ENCODE results near the gene GPD1. TPM values are rescaled to one million over a fixed set of nuclear protein-coding genes. Genes with fewer than 3 reads are reported as not detected.

The GPD1 gene
- total and polyA plus RNA-seq, 9 of the 15 experiments (the other 6 are each of a cell fraction or from before 2014, with no cell fraction given): 0.13 to 1.00 (median 0.55) TPM

DNA sequence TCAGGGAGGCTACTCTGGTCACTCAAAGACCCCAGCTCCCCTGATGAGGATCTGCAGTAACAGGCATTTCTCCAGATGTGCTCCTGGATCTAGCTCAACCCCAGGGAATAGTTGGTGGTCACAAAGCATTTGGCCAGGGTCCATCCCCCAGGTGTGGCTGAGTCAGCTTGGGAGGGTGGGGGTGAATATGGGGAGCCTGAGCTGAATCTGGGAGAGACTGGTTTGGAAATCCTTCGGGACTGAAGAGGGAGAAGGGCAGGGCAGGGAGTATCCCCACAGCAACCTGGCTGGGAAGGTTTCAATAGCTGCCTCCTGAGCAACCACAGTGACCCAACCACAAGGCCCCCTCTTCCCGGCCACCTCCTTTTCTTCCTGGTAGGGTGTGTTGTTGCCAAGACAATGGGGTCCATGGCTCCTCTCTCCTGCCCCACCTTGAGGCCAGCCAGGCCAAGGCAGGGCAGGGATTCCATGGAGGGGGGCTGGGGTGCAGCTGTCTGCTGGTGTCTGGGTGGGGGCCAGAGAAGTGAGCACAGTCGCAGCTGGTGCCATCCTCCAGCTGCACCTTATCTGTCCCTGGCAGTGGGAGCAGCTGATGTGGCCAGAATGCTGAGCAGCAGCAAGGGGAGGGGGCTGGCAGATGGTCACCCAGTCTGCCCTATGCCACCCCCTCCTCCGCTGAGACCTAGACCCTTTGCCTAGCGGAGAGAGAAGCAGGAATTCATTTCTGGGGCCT, 40.9 kb upstream of the GPD1 start:
- Histone ChIP-seq H4K20me1 (replicated peaks; ENCODE audit: control insufficient read depth, insufficient read depth, low read length) (peaks cover 9% of the 10 kb centered on the region; the same call in 1 of the 2 replicates), H3K27ac (ENCODE audit: extremely low read depth, low read depth, low read length) (no peak overlapping the region), H3K27me3 (ENCODE audit: control insufficient read depth in 2 of 2, insufficient read depth in 2 of 2, low read length in 2 of 2) (peaks cover 11 to 67% of the 10 kb centered on the region in 2 experiments; a peak in 4 of 5 replicates), H3K9me1 (ENCODE audit: control insufficient read depth, insufficient read depth, low read length) (no peaks in the 10 kb centered on the region), H3K79me2 (ENCODE audit: control insufficient read depth, insufficient read depth, low read length) (no peaks in the 10 kb centered on the region), H3K4me3 (no peak overlapping the region), H2AFZ (ENCODE audit: low read depth, low read length) (no peak overlapping the region), H3K36me3 (ENCODE audit: control insufficient read depth, insufficient read depth, low read length) (no peaks in the 10 kb centered on the region), H3K4me1 (replicated peaks in 1 of 2; ENCODE audit: control insufficient read depth in 2 of 2, insufficient read depth in 2 of 2, low read length in 2 of 2) (peaks cover 0 to 12% of the 10 kb centered on the region in 2 experiments; a peak in 3 of 5 replicates), H3K9me3 (replicated peaks; ENCODE audit: control insufficient read depth, insufficient read depth, low read depth, low read length) (no peaks in the 10 kb centered on the region), H3K4me2 (ENCODE audit: insufficient read depth, low read length) (no peak overlapping the region), H3K9ac (ENCODE audit: insufficient read depth in 1 of 2, low read depth in 2 of 2, low read length in 2 of 2) (no peak overlapping the region)
- TF ChIP-seq GTF2A2 (tag; IDR thresholded peaks at IDR 0.05) (no peak), POU5F1 (IDR thresholded peaks at IDR 0.05; ENCODE audit: borderline replicate concordance, low read depth, low read length, partially characterized antibody) (no peak), NR2F6 (CRISPR knock-in tag; IDR thresholded peaks at IDR 0.05) (no peak), HDAC8 (tag; IDR thresholded peaks at IDR 0.05) (no peak), RFX5 (IDR thresholded peaks at IDR 0.05; ENCODE audit: low read depth, low read length) (no peak), NELFE (IDR thresholded peaks at IDR 0.05; ENCODE audit: insufficient read depth, insufficient read length) (no peak), SP1 (CRISPR knock-in tag; IDR thresholded peaks at IDR 0.05) (no peak), HDAC2 (IDR thresholded peaks at IDR 0.05) (no peak), NFATC3 (IDR thresholded peaks at IDR 0.05) (no peak), CBFA2T3 (IDR thresholded peaks at IDR 0.05) (peak; percentile 44; the same call in 1 of the 2 replicates), ZNF143 (CRISPR knock-in tag; IDR thresholded peaks at IDR 0.05) (no peak)
- TF ChIP-seq, protein P1, sequence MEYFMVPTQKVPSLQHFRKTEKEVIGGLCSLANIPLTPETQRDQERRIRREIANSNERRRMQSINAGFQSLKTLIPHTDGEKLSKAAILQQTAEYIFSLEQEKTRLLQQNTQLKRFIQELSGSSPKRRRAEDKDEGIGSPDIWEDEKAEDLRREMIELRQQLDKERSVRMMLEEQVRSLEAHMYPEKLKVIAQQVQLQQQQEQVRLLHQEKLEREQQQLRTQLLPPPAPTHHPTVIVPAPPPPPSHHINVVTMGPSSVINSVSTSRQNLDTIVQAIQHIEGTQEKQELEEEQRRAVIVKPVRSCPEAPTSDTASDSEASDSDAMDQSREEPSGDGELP (CRISPR knock-in tag; IDR thresholded peaks at IDR 0.05; ENCODE audit: borderline replicate concordance): peak; percentile 50; the same call in 1 of the 2 replicates
- TF ChIP-seq, protein P2, sequence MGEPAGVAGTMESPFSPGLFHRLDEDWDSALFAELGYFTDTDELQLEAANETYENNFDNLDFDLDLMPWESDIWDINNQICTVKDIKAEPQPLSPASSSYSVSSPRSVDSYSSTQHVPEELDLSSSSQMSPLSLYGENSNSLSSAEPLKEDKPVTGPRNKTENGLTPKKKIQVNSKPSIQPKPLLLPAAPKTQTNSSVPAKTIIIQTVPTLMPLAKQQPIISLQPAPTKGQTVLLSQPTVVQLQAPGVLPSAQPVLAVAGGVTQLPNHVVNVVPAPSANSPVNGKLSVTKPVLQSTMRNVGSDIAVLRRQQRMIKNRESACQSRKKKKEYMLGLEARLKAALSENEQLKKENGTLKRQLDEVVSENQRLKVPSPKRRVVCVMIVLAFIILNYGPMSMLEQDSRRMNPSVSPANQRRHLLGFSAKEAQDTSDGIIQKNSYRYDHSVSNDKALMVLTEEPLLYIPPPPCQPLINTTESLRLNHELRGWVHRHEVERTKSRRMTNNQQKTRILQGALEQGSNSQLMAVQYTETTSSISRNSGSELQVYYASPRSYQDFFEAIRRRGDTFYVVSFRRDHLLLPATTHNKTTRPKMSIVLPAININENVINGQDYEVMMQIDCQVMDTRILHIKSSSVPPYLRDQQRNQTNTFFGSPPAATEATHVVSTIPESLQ (CRISPR knock-in tag; IDR thresholded peaks at IDR 0.05): no peak
- TF ChIP-seq, protein P3, sequence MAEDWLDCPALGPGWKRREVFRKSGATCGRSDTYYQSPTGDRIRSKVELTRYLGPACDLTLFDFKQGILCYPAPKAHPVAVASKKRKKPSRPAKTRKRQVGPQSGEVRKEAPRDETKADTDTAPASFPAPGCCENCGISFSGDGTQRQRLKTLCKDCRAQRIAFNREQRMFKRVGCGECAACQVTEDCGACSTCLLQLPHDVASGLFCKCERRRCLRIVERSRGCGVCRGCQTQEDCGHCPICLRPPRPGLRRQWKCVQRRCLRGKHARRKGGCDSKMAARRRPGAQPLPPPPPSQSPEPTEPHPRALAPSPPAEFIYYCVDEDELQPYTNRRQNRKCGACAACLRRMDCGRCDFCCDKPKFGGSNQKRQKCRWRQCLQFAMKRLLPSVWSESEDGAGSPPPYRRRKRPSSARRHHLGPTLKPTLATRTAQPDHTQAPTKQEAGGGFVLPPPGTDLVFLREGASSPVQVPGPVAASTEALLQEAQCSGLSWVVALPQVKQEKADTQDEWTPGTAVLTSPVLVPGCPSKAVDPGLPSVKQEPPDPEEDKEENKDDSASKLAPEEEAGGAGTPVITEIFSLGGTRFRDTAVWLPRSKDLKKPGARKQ (CRISPR knock-in tag; IDR thresholded peaks at IDR 0.05): no peak
- TF ChIP-seq, protein P4, sequence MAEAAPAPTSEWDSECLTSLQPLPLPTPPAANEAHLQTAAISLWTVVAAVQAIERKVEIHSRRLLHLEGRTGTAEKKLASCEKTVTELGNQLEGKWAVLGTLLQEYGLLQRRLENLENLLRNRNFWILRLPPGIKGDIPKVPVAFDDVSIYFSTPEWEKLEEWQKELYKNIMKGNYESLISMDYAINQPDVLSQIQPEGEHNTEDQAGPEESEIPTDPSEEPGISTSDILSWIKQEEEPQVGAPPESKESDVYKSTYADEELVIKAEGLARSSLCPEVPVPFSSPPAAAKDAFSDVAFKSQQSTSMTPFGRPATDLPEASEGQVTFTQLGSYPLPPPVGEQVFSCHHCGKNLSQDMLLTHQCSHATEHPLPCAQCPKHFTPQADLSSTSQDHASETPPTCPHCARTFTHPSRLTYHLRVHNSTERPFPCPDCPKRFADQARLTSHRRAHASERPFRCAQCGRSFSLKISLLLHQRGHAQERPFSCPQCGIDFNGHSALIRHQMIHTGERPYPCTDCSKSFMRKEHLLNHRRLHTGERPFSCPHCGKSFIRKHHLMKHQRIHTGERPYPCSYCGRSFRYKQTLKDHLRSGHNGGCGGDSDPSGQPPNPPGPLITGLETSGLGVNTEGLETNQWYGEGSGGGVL (CRISPR knock-in tag; IDR thresholded peaks at IDR 0.05): no peak
- no peak for FAIRE-seq
- CTCF ChIA-PET (ENCODE audit: low intra/inter-chr PET ratio): no interaction called here
- no peak for ATAC-seq
- WGBS (ENCODE audit: insufficient coverage, low coverage, missing lambda C conversion rate): 3% methylated on average over 5 of the region's 5 CpGs
- DNase-seq (ENCODE audit: extremely low read depth in 1 of 4, low spot score in 3 of 4): no peak
- no TSS peak for BruUV-seq (replicated peaks)
- intact Hi-C loops (cut with micrococcal nuclease) (no loop called here), in situ Hi-C loops (cut with MboI) (no loop called here)
- POLR2A ChIA-PET: no interaction called here
